GM23338 (cell line): ENCODE data around the gene OR9A2. TPM values are rescaled to one million over a fixed set of nuclear protein-coding genes. Genes with fewer than 3 reads are reported as not detected.
A peak's percentile ranks its signal among the peaks of the same experiment; 100 is the strongest.

ENCODE experiments used
- ATAC-seq: fragments of 200-7000 bp; cut with Tn5 transposase; 3 replicates; pipeline ENCODE4 v1.9.1; 2020
- DNase-seq: peaks from one replicate; pipeline ENCODE4 v3.0.0-alpha.2; 2015; ENCODE audit warnings: low spot score
- H2AFZ ChIP-seq: fragments of 200-600 bp; sonication (generic); 2 replicates; pipeline ENCODE4 v1.8.0; 2016; ENCODE audit warnings: antibody characterized with exemption, mild to moderate bottlenecking, moderate library complexity
- H3F3A ChIP-seq: fragments of 200-600 bp; sonication (generic); replicated peaks from 2 replicates; pipeline ENCODE4 v1.8.0; 2017; ENCODE audit warnings: antibody characterized with exemption, mixed run types, low read depth
- H3K27ac ChIP-seq: fragments of 200-600 bp; sonication (generic); 2 replicates; pipeline ENCODE4 v1.6.1; 2016; ENCODE audit warnings: low read depth
- H3K27me3 ChIP-seq: fragments of 200-600 bp; sonication (generic); 2 replicates; pipeline ENCODE4 v1.8.0; 2016; ENCODE audit warnings: mild to moderate bottlenecking, mixed run types, moderate library complexity; ENCODE audit not compliant: insufficient read depth
- H3K36me3 ChIP-seq: fragments of 200-600 bp; sonication (generic); 2 replicates; pipeline ENCODE4 v1.8.0; 2016; ENCODE audit warnings: mild to moderate bottlenecking; ENCODE audit not compliant: insufficient read depth
- H3K4me1 ChIP-seq: fragments of 200-600 bp; sonication (generic); 2 replicates; pipeline ENCODE4 v1.8.0; 2016; ENCODE audit warnings: mild to moderate bottlenecking, moderate library complexity; ENCODE audit not compliant: insufficient read depth
- H3K4me2 ChIP-seq: fragments of 200-600 bp; sonication (generic); 2 replicates; pipeline ENCODE4 v1.7.1; 2017; ENCODE audit warnings: mixed run types
- H3K4me3 ChIP-seq: fragments of 200-600 bp; sonication (generic); 2 replicates; pipeline ENCODE4 v1.6.1; 2016; ENCODE audit warnings: mixed run types
- H3K79me2 ChIP-seq: fragments of 200-600 bp; sonication (generic); replicated peaks from 2 replicates; pipeline ENCODE4 v1.8.0; 2017; ENCODE audit warnings: mild to moderate bottlenecking; ENCODE audit not compliant: insufficient read depth
- H3K9me2 ChIP-seq: fragments of 200-600 bp; sonication (generic); 2 replicates; pipeline ENCODE4 v1.8.0; 2017; ENCODE audit not compliant: insufficient read depth
- H4K20me1 ChIP-seq: fragments of 200-600 bp; sonication (generic); replicated peaks from 2 replicates; pipeline ENCODE4 v1.8.0; 2017; ENCODE audit warnings: mild to moderate bottlenecking; ENCODE audit not compliant: insufficient read depth
- H3K27ac Mint-ChIP-seq: 2 replicates; pipeline ENCODE4 v1.8.0; 2020; ENCODE audit warnings: inconsistent platforms, mild to moderate bottlenecking, moderate library complexity, mixed read lengths
- H3K27me3 Mint-ChIP-seq: 3 replicates; pipeline ENCODE4 v1.8.0; 2022; ENCODE audit warnings: low read depth, mild to moderate bottlenecking, moderate library complexity, mixed read lengths, inconsistent platforms; ENCODE audit not compliant: insufficient read depth, poor library complexity
- H3K36me3 Mint-ChIP-seq: 3 replicates; pipeline ENCODE4 v1.8.0; 2021; ENCODE audit warnings: low read depth, mild to moderate bottlenecking, inconsistent platforms, moderate library complexity, mixed read lengths
- H3K4me1 Mint-ChIP-seq: 3 replicates; pipeline ENCODE4 v1.8.0; 2020; ENCODE audit warnings: mild to moderate bottlenecking, inconsistent platforms, mixed read lengths
- H3K4me3 Mint-ChIP-seq: 3 replicates; pipeline ENCODE4 v1.8.0; 2021; ENCODE audit warnings: moderate library complexity, mild to moderate bottlenecking, inconsistent platforms, mixed read lengths
- H3K9me3 Mint-ChIP-seq: 3 replicates; pipeline ENCODE4 v1.8.0; 2020; ENCODE audit warnings: moderate library complexity, mild to moderate bottlenecking, inconsistent platforms, mixed read lengths
- CREB1 ChIP-seq: fragments of 250-450 bp; sonication (Bioruptor Pico); IDR thresholded peaks from 2 replicates; pipeline ENCODE4 v1.5.0; 2020; ENCODE audit warnings: low read depth, mild to moderate bottlenecking, moderate library complexity
- EZH2 ChIP-seq: fragments of 200-600 bp; sonication (generic); IDR thresholded peaks from one replicate; pipeline ENCODE4 v1.8.0; 2017; ENCODE audit warnings: antibody characterized with exemption, mild to moderate bottlenecking, low read depth; ENCODE audit not compliant: unreplicated experiment
- JUNB ChIP-seq: IDR thresholded peaks from one replicate; pipeline ENCODE4 v1.6.1; 2016; ENCODE audit warnings: antibody characterized with exemption; ENCODE audit not compliant: unreplicated experiment
- NANOG ChIP-seq: IDR thresholded peaks from 2 replicates; pipeline ENCODE4 v1.6.1; 2016; ENCODE audit warnings: antibody characterized with exemption, borderline replicate concordance
- POLR2AphosphoS5 ChIP-seq: IDR thresholded peaks from 2 replicates; pipeline ENCODE4 v1.6.1; 2016; ENCODE audit warnings: antibody characterized with exemption, low read depth
- ZNF114 ChIP-seq: fragments of 250-450 bp; sonication (Bioruptor Pico); IDR thresholded peaks from 2 replicates; pipeline ENCODE4 v1.5.0; 2020; ENCODE audit warnings: mild to moderate bottlenecking, moderate library complexity
- ZNF331 ChIP-seq: fragments of 250-450 bp; sonication (Bioruptor Pico); IDR thresholded peaks from 2 replicates; pipeline ENCODE4 v1.5.0; 2020; ENCODE audit warnings: low read depth, mild to moderate bottlenecking, moderate library complexity
- polyA plus RNA-seq: library from polyadenylated mRNA; unstranded; fragments of >200 nt; fragmentation: Nextera tagmentation; extraction: Ambion mirVana; gene quantifications from 2 replicates; pipeline ENCODE4 v1.2.1, GENCODE V29; 2016
- total RNA-seq: library from RNA; depleted of rRNA; stranded (reverse); fragments of >200 nt; shearing (Covaris generic); gene quantifications from 2 replicates; pipeline ENCODE4 v1.2.3, GENCODE V29; 2014
- TF ChIP-seq, protein P1 (sequence below), 2 experiments: fragments of 200-600 bp in 1 of 2; sonication (generic) in 1 of 2; conservative IDR thresholded peaks; 2 replicates each; pipeline versions ENCODE4 v1.5.1 to v1.6.1; 2016 to 2017; ENCODE audit warnings: antibody characterized with exemption in 2 of 2, low read depth in 2 of 2, mild to moderate bottlenecking in 2 of 2, moderate library complexity in 1 of 2
- TF ChIP-seq, protein P2 (sequence below): IDR thresholded peaks from 2 replicates; pipeline ENCODE4 v1.6.1; 2016; ENCODE audit warnings: antibody characterized with exemption

Gene OR9A2
- total and polyA plus RNA-seq, 2 experiments from 2014 or later, result not detected

DNA sequence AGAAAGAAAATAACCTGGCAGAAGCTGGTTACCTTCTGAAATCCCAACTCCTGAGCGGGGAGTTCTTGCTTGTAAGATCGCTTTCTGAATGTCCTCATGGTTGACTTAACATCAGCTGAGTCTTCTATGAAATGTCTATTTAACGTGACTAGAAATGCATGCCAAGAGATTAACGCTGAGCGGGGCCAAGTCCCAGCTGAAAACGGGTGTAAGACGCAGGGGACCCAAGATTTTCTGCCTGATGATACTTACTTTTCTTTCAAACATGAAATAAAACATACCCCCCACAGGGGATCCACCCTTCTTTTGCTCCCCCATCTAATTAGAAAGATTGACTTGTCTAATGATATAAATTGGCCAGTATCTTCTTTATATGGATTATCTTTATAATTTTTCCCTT, 14.9 kb downstream of the OR9A2 start:
- Mint-ChIP-seq H3K4me1 (peaks cover 2% of the 10 kb centered on the region; the same call in 2 of the 3 replicates), H3K27me3 (peaks cover 3% of the 10 kb centered on the region), H3K4me3 (no peak overlapping the region), H3K27ac (no peak overlapping the region), H3K36me3 (no peaks in the 10 kb centered on the region), H3K9me3 (no peaks in the 10 kb centered on the region)
- no peaks in the 10 kb centered on the region for H3K4me1 ChIP-seq
- no peak overlapping the region for H3K4me2 ChIP-seq
- no peak overlapping the region for H3K4me3 ChIP-seq
- H3F3A ChIP-seq, result no peaks in the 10 kb centered on the region
- no peaks in the 10 kb centered on the region for H3K9me2 ChIP-seq
- H3K27ac ChIP-seq, result no peak overlapping the region
- no peaks in the 10 kb centered on the region for H3K79me2 ChIP-seq
- H4K20me1 ChIP-seq, result no peaks in the 10 kb centered on the region
- ATAC-seq (no peak), DNase-seq (no peak)
- no peaks in the 10 kb centered on the region for H3K27me3 ChIP-seq
- TF ChIP-seq JUNB (no peak), EZH2 (no peak), ZNF114 (CRISPR knock-in tag) (no peak), POLR2AphosphoS5 (no peak), CREB1 (CRISPR knock-in tag) (no peak), ZNF331 (no peak), NANOG (no peak)
- TF ChIP-seq, protein P1, sequence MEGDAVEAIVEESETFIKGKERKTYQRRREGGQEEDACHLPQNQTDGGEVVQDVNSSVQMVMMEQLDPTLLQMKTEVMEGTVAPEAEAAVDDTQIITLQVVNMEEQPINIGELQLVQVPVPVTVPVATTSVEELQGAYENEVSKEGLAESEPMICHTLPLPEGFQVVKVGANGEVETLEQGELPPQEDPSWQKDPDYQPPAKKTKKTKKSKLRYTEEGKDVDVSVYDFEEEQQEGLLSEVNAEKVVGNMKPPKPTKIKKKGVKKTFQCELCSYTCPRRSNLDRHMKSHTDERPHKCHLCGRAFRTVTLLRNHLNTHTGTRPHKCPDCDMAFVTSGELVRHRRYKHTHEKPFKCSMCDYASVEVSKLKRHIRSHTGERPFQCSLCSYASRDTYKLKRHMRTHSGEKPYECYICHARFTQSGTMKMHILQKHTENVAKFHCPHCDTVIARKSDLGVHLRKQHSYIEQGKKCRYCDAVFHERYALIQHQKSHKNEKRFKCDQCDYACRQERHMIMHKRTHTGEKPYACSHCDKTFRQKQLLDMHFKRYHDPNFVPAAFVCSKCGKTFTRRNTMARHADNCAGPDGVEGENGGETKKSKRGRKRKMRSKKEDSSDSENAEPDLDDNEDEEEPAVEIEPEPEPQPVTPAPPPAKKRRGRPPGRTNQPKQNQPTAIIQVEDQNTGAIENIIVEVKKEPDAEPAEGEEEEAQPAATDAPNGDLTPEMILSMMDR (conservative IDR thresholded peaks at IDR 0.05; ENCODE audit: low read depth in 2 of 2), result no peak
- TF ChIP-seq, protein P2, sequence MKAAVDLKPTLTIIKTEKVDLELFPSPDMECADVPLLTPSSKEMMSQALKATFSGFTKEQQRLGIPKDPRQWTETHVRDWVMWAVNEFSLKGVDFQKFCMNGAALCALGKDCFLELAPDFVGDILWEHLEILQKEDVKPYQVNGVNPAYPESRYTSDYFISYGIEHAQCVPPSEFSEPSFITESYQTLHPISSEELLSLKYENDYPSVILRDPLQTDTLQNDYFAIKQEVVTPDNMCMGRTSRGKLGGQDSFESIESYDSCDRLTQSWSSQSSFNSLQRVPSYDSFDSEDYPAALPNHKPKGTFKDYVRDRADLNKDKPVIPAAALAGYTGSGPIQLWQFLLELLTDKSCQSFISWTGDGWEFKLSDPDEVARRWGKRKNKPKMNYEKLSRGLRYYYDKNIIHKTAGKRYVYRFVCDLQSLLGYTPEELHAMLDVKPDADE, result no peak
- no peaks in the 10 kb centered on the region for H3K36me3 ChIP-seq
- no peak overlapping the region for H2AFZ ChIP-seq

GRCh38 chr7:143008007-143008901, 18.7 kb downstream of the OR9A2 start:
- Histone ChIP-seq H3K27me3 (no peaks in the 10 kb centered on the region), H3K4me3 (no peak overlapping the region), H4K20me1 (no peaks in the 10 kb centered on the region), H3K36me3 (no peaks in the 10 kb centered on the region), H3K79me2 (no peaks in the 10 kb centered on the region), H3K4me1 (no peaks in the 10 kb centered on the region), H2AFZ (peak overlapping the region; percentile 8; the same call in 1 of the 2 replicates), H3K9me2 (no peaks in the 10 kb centered on the region), H3K27ac (no peak overlapping the region), H3K4me2 (no peak overlapping the region), H3F3A (no peaks in the 10 kb centered on the region)
- peaks cover 2% of the 10 kb centered on the region; the same call in 2 of the 3 replicates for H3K4me1 Mint-ChIP-seq
- peak; percentile 97 for ATAC-seq
- DNase-seq, result peak; percentile 86
- no peak overlapping the region for H3K4me3 Mint-ChIP-seq
- peaks cover 2% of the 10 kb centered on the region; the same call in 1 of the 3 replicates for H3K9me3 Mint-ChIP-seq
- TF ChIP-seq CREB1 (CRISPR knock-in tag), result 0 out of 2 replicates have a peak, but pooled peaks have one; percentile 41
- TF ChIP-seq, protein P1 (conservative IDR thresholded peaks at IDR 0.05; ENCODE audit: low read depth in 2 of 2), result peak; percentile 95 to 99
- TF ChIP-seq EZH2, result no peak
- no peaks in the 10 kb centered on the region for H3K36me3 Mint-ChIP-seq
- no peak overlapping the region for H3K27ac Mint-ChIP-seq
- H3K27me3 Mint-ChIP-seq, result peaks cover 3% of the 10 kb centered on the region
